ENCODE results near the gene GFPT1. TPM values are rescaled to one million over a fixed set of nuclear protein-coding genes. Genes with fewer than 3 reads are reported as not detected.

Gene GFPT1
- total RNA-seq, 2 donors from 2014 or later = 45.6 to 53.1 TPM

- H3K36me3 ChIP-seq = peaks cover 21% of the 10 kb centered on the region
- H3K27me3 ChIP-seq (replicated peaks; ENCODE audit: insufficient read depth) = no peaks in the 10 kb centered on the region
- H3K4me3 ChIP-seq = no peak overlapping the region
- no peaks in the 10 kb centered on the region for H3K9me3 ChIP-seq
- H3K4me1 ChIP-seq (ENCODE audit: control insufficient read depth in 1 of 2, low read depth in 2 of 2) = peaks cover 0 to 5% of the 10 kb centered on the region in 2 donors
- no peak overlapping the region for H3K27ac ChIP-seq
- no peak for TF ChIP-seq CTCF (IDR thresholded peaks at IDR 0.05)
- no peak for DNase-seq (ENCODE audit: low spot score)
- no peak for ATAC-seq (ENCODE audit: insufficient number of reproducible peaks, low FRiP score, low read depth)
These were observed 56.2 kb downstream of the GFPT1 start for GRCh38 chr2:69330781-69331180.

- no peak for ATAC-seq (ENCODE audit: insufficient number of reproducible peaks, low FRiP score, low read depth)
These were observed 64.4 kb downstream of the GFPT1 start for GRCh38 chr2:69322631-69323030.

GRCh38 chr2:69316550-69316949 is 70.5 kb downstream of the GFPT1 start:
- ATAC-seq (ENCODE audit: insufficient number of reproducible peaks, low FRiP score, low read depth) (no peak), DNase-seq (ENCODE audit: low spot score) (no peak)
- Histone ChIP-seq H3K4me3 (no peak overlapping the region), H3K9me3 (no peaks in the 10 kb centered on the region), H3K27ac (no peak overlapping the region), H3K4me1 (ENCODE audit: control insufficient read depth in 1 of 2, low read depth in 2 of 2) (peaks cover 6 to 18% of the 10 kb centered on the region in 2 donors), H3K36me3 (no peaks in the 10 kb centered on the region), H3K27me3 (replicated peaks; ENCODE audit: insufficient read depth) (no peaks in the 10 kb centered on the region)
- TF ChIP-seq CTCF (IDR thresholded peaks at IDR 0.05) = no peak

More at GRCh38 chr2:69322631-69323030, 64.4 kb downstream of the GFPT1 start:
- peaks cover 10% of the 10 kb centered on the region for H3K36me3 ChIP-seq
- TF ChIP-seq CTCF (IDR thresholded peaks at IDR 0.05) = no peak
- peak overlapping the region in 1 of 2 donors; percentile 75 for H3K27ac ChIP-seq
- H3K4me3 ChIP-seq = no peak overlapping the region
- no peaks in the 10 kb centered on the region for H3K27me3 ChIP-seq (replicated peaks; ENCODE audit: insufficient read depth)
- no peak for DNase-seq (ENCODE audit: low spot score)
- H3K4me1 ChIP-seq (ENCODE audit: control insufficient read depth in 1 of 2, low read depth in 2 of 2) = peaks cover 10 to 30% of the 10 kb centered on the region in 2 donors
- H3K9me3 ChIP-seq = no peaks in the 10 kb centered on the region

GRCh38 chr2:69315160-69315761 is 71.8 kb downstream of the GFPT1 start:
- ATAC-seq (ENCODE audit: insufficient number of reproducible peaks, low FRiP score, low read depth) (no peak), DNase-seq (ENCODE audit: low spot score) (no peak)
- Histone ChIP-seq H3K9me3 (no peaks in the 10 kb centered on the region), H3K4me3 (no peak overlapping the region), H3K4me1 (ENCODE audit: control insufficient read depth in 1 of 2, low read depth in 2 of 2) (peaks cover 6 to 21% of the 10 kb centered on the region in 2 donors), H3K27ac (no peak overlapping the region), H3K36me3 (no peaks in the 10 kb centered on the region), H3K27me3 (replicated peaks; ENCODE audit: insufficient read depth) (no peaks in the 10 kb centered on the region)
- TF ChIP-seq CTCF (IDR thresholded peaks at IDR 0.05) = no peak

GRCh38 chr2:69311024-69311416 is 76.0 kb downstream of the GFPT1 start:
- Histone ChIP-seq H3K9me3 (no peaks in the 10 kb centered on the region), H3K27ac (peak overlapping the region; percentile 80 to 92), H3K27me3 (replicated peaks; ENCODE audit: insufficient read depth) (no peaks in the 10 kb centered on the region), H3K36me3 (no peaks in the 10 kb centered on the region), H3K4me1 (ENCODE audit: control insufficient read depth in 1 of 2, low read depth in 2 of 2) (peaks cover 20 to 58% of the 10 kb centered on the region in 2 donors), H3K4me3 (no peak overlapping the region)
- ATAC-seq (ENCODE audit: insufficient number of reproducible peaks, low FRiP score, low read depth) (no peak), DNase-seq (ENCODE audit: low spot score) (no peak)
- no peak for TF ChIP-seq CTCF (IDR thresholded peaks at IDR 0.05)
